Upper lobe of right lung (tissue), 1 donor: ENCODE results near the gene CNTNAP2. TPM values are rescaled to one million over a fixed set of nuclear protein-coding genes. Genes with fewer than 3 reads are reported as not detected.

ENCODE experiments used
- ATAC-seq: fragments of 200-7000 bp; cut with Tn5 transposase; one replicate; pipeline ENCODE4 v1.9.1; 2020; ENCODE audit warnings: mild to moderate bottlenecking, moderate library complexity
- DNase-seq: peaks from one replicate; pipeline ENCODE4 v3.0.0-alpha.2; 2020
- H3K27ac ChIP-seq: fragments of 200-600 bp; one replicate; pipeline ENCODE4 v1.8.0; 2022
- H3K27me3 ChIP-seq: fragments of 200-600 bp; one replicate; pipeline ENCODE4 v1.8.0; 2022; ENCODE audit warnings: mild to moderate bottlenecking
- H3K36me3 ChIP-seq: fragments of 200-600 bp; one replicate; pipeline ENCODE4 v1.8.0; 2022
- H3K4me1 ChIP-seq: fragments of 200-600 bp; one replicate; pipeline ENCODE4 v1.8.0; 2022
- H3K4me3 ChIP-seq: fragments of 200-600 bp; one replicate; pipeline ENCODE4 v1.8.0; 2022; ENCODE audit warnings: mild to moderate bottlenecking
- H3K9me3 ChIP-seq: fragments of 200-600 bp; one replicate; pipeline ENCODE4 v1.8.0; 2022
- CTCF ChIP-seq: fragments of 200-600 bp; IDR thresholded peaks from one replicate; pipeline ENCODE4 v1.8.0; 2022; ENCODE audit warnings: antibody characterized with exemption
- intact Hi-C: fragments of 100-400 bp; cut with DNase I; formaldehyde crosslinking; loops from one replicate; pipeline ENCODE4 v1.11.0; 2022
- total RNA-seq: library from RNA; stranded (reverse); fragmentation: NEBNext Ultra II Directional; extraction: Animal tissue kit (Norgen Biotek cat#: 25700); gene quantifications from one replicate; pipeline ENCODE4 v1.2.1, GENCODE V29; 2021
- donor health status: DM: no; HTN: yes; CAD: no; lungs with severe emphysema.

CNTNAP2 gene
- total RNA-seq, 1 donor from 2014 or later: 0.41 TPM

DNA sequence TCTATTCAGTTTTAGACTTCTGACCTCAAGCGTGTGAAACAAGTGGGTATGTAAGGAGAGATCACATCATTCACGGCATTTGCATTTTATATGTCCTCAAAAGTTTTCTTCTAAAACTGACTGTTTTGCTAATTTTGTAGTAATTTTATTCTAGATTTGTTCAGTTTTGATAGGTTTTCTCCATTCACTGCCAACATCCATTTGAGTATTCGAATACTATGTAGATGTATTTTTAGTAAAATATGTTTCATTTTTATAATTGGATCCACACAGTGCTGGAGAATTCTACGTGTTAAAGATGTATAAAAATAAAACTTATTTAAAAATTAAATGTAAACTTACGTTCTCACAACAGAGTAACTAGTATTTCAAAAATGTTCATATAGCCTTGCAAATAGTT is 503.0 kb downstream of the CNTNAP2 start:
- no peak for TF ChIP-seq CTCF
- DNase-seq (no peak), ATAC-seq (no peak)
- Histone ChIP-seq H3K4me1 (no peaks in the 10 kb centered on the region), H3K27ac (no peak overlapping the region), H3K36me3 (no peaks in the 10 kb centered on the region), H3K27me3 (no peaks in the 10 kb centered on the region), H3K4me3 (no peak overlapping the region), H3K9me3 (no peaks in the 10 kb centered on the region)
- intact Hi-C loops: no loop called here

DNA sequence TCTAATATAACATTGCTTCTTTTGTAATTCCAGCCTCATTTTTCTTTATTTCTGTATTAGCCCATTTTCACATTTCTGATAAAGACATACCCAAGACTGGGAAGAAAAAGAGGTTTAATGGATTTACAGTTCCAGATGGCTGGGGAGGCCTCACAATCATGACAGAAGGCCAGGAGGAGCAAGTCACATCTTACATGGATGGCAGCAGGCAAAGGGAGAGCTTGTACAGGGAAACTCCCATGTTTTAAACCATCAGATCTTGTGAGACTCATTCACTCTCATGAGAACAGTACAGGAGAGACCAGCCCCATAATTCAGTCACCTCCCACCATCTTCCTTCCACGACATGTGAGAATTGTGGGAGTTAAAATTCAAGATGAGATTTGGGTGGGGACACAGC is 510.3 kb downstream of the CNTNAP2 start:
- TF ChIP-seq CTCF: no peak
- Histone ChIP-seq H3K27ac (no peak overlapping the region), H3K36me3 (no peaks in the 10 kb centered on the region), H3K4me3 (no peak overlapping the region), H3K9me3 (no peaks in the 10 kb centered on the region), H3K27me3 (no peaks in the 10 kb centered on the region), H3K4me1 (no peaks in the 10 kb centered on the region)
- ATAC-seq: no peak
- no peak for DNase-seq
- intact Hi-C loops: no loop called here

DNA sequence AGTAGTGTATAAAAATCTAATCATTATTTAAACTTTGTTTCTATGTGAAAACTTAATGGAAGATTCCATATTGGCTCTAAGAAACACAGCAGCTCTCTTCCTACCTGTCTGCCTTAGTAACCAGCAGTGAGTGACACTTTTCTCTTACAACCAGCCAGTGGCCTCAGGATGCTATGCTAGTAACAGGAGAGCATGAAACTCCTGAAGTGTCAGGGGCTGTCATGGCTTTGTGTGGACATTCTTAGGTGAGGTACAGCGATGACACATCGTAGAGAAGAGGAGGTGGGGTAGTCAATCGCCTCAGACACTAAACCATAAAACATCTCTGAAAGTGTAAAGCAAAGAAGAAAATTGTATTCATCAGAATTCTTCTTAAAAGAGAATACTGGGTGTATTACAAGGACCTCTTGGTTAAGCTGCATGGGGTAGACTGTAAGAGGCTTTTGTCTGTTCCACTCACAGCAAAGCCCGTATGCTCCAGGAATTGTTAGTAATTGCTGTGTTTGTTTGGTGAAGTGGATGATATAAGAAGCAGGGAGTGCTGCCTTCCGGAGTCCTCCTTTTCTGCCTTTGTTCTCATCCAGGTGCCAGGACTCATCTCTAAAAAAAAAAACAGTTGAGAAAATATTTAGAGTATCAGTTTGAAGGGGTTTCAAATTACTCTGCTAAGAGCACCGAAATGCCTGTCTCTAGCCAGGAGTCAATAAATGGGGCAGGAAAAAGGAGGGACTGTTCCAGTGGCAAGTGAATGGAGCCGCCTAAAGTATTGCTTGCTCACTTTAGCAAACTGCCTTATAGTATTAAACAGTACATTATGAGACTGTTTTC is 518.8 kb downstream of the CNTNAP2 start:
- no peak for TF ChIP-seq CTCF

GRCh38 chr7:146636033-146636356 is 519.4 kb downstream of the CNTNAP2 start:
- ATAC-seq: no peak
- no peak overlapping the region for H3K27ac ChIP-seq
- no peaks in the 10 kb centered on the region for H3K9me3 ChIP-seq
- intact Hi-C loops: no loop called here
- H3K4me1 ChIP-seq: no peaks in the 10 kb centered on the region
- H3K36me3 ChIP-seq: no peaks in the 10 kb centered on the region
- no peak for TF ChIP-seq CTCF
- no peak for DNase-seq
- no peak overlapping the region for H3K4me3 ChIP-seq
- no peaks in the 10 kb centered on the region for H3K27me3 ChIP-seq

More for the DNA sequence above, 518.8 kb downstream of the CNTNAP2 start:
- no peaks in the 10 kb centered on the region for H3K9me3 ChIP-seq
- ATAC-seq (no peak), DNase-seq (no peak)
- H3K4me3 ChIP-seq: no peak overlapping the region
- H3K27me3 ChIP-seq: no peaks in the 10 kb centered on the region
- H3K36me3 ChIP-seq: no peaks in the 10 kb centered on the region
- H3K4me1 ChIP-seq: no peaks in the 10 kb centered on the region
- intact Hi-C loops: no loop called here
- no peak overlapping the region for H3K27ac ChIP-seq

DNA sequence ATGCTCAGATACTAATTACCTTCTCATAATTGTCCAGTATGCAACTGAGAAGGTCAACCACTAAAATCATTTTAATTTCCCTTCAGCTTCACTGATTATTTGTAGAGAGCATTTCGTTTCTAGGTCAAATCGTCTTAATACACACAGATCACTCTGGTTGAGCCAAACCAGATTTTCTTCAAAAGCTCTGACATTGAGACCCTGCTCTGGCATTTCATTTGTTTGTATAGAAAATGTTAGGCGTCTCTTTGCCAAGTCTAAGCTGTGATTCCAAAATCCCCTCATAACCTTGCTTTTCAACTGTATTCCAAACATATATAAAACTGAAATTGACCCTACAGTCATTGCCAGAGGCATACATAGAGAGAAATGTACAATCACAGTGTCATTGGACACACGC is 520.0 kb downstream of the CNTNAP2 start:
- no peak for DNase-seq
- Histone ChIP-seq H3K9me3 (no peaks in the 10 kb centered on the region), H3K27me3 (no peaks in the 10 kb centered on the region), H3K27ac (no peak overlapping the region), H3K4me1 (no peaks in the 10 kb centered on the region), H3K4me3 (no peak overlapping the region), H3K36me3 (no peaks in the 10 kb centered on the region)
- ATAC-seq: no peak
- intact Hi-C loops: no loop called here
- no peak for TF ChIP-seq CTCF

GRCh38 chr7:146639291-146639690 is 522.7 kb downstream of the CNTNAP2 start:
- no peak for DNase-seq
- no peaks in the 10 kb centered on the region for H3K4me1 ChIP-seq
- no peaks in the 10 kb centered on the region for H3K27me3 ChIP-seq
- no peaks in the 10 kb centered on the region for H3K9me3 ChIP-seq
- no peak overlapping the region for H3K27ac ChIP-seq
- H3K4me3 ChIP-seq: no peak overlapping the region
- no peak for TF ChIP-seq CTCF
- H3K36me3 ChIP-seq: no peaks in the 10 kb centered on the region
- intact Hi-C loops: no loop called here
- ATAC-seq: no peak
